NCI-H2029 treated with DMSO at 0.1 percent for 48 hours (cell line): ENCODE results near the gene SPCS3.
"Not testable (repeated sequence)": the region's sequence is repeated elsewhere in the genome, so short reads cannot be mapped to it uniquely, and the experiment has no call there.

Source experiments
- DNase-seq: peaks from one replicate; lab custom pipeline; 2025; lab: John Stamatoyannopoulos, UW

Gene SPCS3

DNA sequence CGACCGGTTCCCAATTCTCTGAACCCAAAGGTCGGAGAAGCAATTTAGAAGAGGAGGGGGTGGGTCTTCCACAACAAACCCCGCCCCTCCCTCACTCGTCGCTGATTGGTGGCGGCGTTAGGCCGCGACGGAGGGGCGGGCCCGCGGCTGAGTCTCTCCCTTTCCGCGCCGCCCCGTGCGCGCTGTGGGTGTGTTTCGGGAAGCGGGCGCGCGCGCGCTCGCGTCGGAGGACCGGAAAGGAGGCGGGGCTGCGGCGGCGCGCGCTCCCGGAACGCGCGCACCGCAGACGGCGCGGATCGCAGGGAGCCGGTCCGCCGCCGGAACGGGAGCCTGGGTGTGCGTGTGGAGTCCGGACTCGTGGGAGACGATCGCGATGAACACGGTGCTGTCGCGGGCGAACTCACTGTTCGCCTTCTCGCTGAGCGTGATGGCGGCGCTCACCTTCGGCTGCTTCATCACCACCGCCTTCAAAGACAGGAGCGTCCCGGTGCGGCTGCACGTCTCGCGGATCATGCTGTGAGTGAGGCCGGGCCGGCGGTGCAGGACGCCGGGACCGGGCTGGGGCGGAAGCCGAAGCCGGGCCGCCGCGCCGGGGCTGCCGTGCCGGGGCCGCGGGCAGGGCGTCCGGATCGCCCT lies at the start of gene SPCS3:
Gene SPCS3 (plus strand): TSS at position 263 of the 636 bp plus-strand sequence. CDS start 111 bp downstream, at position 374.
- peak; percentile 55 for DNase-seq

DNA sequence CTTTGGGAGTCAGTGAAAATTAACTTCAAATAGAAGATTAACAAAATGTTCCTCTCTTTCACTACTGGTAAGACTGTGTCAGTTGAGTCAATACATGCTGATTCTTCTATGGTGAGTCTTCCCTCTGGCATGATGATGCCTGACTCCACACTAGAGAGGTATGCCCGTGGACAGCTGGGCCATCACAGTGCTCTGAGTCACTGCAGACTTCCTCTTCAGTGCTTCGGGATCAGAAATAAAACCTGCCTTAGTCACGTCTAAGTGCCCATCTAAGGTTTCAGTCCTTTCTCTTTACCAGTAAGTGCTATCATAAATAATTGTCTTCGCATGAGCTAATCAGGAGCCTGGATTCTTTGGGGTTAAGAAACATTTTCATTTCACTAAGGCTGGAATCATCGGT lies 49.1 kb upstream of the SPCS3 start:
- no peak for DNase-seq

DNA sequence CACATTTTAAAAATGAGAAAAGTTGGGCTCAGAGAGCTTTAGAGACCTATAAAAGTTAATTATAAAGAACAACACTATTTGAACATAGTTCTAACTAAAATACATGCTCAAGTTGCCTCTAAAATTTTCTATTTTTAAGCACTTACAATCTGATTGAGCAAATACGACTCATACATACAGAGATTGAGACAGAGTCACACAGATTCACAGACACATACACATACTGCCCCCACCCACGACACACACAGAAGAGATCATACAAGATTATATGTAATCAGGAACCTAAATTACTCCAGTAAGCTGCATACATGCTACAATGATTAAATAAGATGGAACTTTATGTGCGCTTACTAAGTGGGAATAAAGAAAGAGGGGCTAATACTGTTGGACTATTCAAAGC lies 48.0 kb upstream of the SPCS3 start:
- DNase-seq: no peak

DNA sequence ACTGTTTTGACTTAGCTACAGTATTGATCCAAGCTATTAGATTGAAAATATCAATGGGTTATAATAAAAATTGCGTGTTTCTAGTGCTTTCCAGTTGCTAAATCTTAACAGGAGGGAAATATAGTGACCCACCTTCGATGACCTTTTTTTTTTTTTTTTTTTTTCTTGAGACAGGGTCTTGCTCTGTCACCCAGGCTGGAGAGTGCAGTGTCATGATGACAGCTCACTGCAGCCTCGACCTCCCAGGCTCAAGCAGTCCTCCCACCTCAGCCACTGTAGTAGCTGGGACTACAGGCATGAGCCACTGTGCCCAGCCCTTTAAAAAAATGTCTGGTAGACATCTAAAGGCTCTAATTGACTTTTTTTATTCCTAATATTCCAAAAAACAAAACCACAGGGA lies 47.0 kb upstream of the SPCS3 start:
- DNase-seq: no peak

DNA sequence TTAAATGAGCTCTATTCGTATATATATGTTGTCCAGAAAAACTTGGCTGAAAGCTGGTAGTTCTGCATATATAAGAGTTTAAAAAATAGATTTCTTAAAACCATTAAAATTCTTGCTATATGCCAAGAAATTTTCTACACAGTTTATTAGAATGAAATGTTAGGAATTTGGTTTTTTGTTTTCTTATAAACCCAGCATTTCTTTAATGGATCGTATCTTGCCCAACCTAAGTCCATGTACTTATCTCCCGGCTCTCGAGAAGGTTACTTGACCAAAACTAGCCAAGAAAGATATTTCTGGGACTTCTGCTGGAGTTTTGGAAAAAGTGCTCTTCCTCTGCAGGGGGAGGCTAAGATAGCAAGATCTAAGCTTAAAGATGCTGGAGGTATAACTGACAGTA lies 46.0 kb upstream of the SPCS3 start:
- no peak for DNase-seq

DNA sequence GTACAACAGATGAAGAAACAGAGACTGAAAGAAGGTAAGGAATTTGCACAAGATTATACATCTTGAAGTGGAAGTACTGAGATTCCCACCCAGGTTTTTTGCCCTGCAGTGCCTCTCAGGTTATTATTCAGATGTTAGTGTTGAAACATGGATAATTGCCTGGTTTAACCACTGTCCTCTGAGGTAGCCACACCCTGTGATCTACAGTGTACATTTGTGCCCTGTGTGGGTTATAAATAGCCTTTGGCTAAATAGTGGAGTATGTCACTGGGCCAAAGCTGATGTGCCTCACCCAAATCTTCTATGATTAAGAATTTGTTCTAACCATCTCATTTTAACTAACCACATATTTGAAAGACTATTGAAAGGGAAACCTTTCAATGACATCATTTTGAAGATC lies 45.3 kb upstream of the SPCS3 start:
- DNase-seq: no peak

DNA sequence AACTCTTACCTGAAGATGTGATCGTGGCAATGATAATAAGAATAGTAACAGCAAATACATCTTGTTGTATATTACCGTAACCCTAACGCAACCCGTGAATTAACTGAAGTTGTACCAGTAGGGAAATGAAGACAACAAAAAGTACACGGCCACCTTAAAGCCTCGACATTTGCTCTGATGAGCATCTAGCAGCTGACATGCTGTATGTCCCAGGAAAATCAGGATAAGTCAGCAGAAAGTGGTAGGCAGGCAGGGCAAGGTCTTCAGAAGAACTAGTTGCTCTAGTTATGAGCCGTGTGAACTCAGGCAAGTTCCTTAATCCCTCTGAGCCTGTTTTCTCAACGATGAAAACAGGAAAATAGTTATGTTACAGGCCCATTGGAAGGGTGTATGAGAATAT lies 43.1 kb upstream of the SPCS3 start:
- DNase-seq: no peak

DNA sequence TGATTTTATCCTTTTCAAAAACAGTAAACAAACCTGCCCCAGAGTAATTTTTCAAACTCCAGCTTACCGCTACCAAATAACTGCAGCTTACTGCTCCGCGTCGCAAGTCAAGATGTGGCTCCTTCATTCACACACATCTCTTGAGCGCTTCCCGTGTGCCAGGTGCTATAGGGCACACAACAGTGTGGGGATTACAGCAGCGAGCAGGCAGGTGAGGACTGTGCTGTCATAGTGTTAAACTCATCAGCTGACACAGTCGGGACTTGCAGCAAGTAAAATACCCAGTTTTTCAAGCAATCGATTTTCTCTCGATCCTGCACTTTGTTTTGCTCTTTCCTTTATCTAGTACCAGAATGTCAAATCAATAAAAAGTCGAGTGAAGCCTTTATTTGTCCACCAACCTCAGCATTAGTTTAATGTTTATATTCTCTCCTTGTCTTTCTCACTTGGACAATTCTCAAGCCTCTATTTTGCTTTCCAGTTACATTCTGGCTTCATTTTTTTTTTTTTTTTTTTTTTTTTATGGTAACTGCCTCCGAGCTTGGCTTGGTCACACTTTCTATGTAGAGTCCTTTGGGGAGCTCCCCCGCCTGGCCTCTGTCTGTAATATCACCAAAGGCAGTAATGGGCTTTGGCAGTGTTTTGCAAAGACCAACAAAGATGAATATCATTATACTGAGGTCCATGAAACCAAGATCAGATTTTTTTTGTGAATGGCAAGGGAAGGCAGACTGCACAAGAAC lies 42.4 kb upstream of the SPCS3 start:
- DNase-seq: peak; percentile 15

DNA sequence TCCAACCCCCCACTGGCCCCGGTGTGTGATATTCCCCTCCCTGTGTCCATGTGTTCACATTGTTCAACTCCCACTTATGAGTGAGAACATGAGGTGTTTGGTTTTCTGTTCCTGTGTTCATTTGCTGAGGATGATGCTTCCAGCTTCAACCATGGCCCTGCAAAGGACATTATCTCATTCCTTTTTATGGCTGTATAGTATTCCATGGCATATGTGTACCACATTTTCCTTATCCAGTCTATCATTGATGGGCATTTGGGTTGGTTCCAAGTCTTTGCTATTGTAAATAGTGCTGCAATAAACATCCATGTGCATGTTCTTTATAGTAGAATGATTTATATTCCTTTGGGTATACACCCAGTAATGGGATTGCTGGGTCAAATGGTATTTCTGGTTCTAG lies 40.2 kb upstream of the SPCS3 start:
- DNase-seq: not testable (repeated sequence)

DNA sequence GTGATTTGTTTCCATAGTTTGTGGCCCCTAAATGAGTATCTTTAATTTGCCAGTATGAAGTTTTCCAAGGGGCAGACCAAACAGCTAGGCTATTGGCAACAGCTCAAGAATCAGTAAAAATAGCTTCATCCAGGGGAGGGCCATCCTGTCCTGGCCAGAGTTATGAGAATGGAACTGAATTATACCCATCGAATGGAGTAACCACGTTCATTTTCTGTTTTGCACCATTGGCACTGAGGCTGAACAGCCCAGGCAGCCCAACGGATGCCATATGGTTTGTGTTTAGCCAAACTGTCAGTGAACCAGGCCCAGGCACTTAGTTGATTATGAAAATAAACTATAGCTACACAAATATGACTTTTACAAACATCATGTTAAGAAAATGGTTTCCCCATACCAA lies 33.0 kb upstream of the SPCS3 start:
- no peak for DNase-seq

DNA sequence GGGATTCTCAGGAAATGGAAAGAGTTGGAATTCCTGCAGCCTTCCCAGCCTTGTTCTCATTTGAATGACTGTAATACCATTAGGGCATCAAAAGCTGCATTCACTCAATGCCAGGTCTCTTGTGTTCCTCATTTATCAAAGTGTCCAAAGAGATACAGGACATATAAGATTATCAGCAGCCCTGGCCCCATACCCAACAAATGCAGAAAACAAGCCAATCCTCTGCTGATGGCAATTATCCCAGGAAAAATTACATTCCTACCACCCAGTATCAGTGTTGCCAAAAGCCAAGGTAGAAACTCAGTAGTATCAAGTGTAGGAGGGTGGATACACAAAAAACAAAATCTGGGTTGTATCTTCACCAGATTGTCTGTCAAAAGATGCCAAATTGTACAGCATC lies 32.2 kb upstream of the SPCS3 start:
- no peak for DNase-seq

DNA sequence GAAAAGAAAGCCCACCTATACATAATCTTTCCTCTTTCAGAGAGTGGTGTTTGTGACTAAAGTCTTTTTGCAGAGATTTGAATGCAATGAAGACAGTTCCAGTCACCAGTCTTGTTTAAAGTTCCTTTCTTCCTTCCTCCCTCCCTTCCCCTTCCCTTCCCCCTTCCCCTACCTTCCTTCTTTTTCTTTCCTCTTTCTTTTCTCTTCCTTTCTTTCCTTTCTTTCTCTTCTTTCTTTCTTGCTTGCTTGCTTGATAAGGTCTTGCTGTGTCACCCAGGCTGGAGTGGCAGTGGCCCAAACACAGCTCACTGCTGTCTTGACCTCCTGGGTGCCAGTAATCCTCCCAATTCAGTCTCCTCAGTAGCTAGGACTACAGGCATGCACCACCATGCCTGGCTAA lies 31.7 kb upstream of the SPCS3 start:
- no peak for DNase-seq

DNA sequence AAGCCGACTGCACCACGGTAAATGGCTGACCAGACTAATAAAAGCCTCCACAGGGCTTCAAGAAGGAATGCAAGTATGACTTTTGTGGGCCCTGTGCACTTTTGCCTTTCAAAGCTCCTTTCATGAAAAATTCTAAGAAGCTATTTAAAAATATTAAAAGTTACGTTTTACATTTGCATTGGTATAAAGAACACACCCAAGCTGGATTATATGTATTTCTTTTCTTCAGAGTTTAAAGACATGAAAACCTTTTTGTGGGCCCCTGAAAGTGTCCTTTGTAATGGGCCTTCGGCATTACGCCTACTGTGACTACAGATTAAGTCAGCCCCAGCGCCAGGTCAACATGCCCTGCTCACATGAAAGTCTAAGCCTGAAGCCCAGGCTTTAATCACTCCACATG lies 30.2 kb upstream of the SPCS3 start:
- DNase-seq: no peak

DNA sequence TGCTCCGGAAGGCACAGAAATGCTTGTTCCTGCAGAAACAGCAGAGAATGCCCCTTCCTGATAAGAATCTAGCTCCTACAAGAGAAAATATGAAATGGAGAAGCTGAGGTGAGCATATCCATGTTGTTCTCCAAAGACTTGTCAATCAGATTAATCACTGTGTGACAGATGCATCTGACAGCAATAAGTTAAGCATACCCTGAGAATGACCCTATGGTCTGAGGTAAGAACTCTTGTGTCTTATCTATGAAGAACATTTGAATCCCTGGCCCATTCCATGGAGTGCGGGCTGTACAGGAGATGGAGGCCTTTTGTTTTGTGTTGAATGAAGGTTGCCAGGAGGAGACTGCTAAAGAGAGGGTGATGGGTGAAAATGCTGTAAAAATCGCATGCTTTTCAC lies 29.2 kb upstream of the SPCS3 start:
- DNase-seq: no peak

DNA sequence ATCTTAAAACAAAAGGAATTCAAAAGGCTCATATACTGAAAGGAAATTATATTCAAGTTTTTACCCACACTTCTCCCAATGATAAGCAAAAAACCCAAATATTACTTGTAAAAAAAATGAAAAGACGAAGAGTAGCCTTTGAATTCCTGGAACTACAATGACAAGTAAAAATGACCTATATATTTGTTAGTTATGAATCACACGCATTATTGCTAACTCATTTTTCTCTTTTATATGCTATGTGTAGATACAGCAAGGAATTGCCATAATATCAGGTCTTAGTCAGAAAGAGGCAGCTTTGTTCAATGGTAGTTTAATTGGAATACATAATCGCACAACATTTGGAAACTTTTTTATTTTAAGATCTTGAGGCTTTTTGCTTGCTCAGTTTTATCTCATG lies 28.0 kb upstream of the SPCS3 start:
- no peak for DNase-seq

DNA sequence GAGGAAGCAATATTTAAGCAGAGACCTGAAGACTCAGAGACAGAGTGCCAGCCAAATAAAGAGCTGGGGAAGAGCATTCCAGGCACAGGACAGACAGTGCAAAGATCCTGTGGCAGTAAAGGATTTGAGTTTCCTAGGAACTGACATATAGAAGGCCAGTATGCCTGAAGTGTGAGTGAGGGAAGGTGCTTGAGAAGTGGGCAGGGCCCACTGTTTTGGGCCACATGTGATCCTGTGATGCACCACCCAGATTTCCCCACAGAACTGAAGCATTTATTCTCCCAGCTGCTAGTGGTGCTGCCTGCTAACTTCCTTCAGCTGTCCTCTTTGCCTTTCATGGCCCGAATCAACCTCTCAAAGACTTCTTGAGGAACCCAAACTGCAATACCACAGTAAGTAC lies 26.8 kb upstream of the SPCS3 start:
- DNase-seq: no peak

DNA sequence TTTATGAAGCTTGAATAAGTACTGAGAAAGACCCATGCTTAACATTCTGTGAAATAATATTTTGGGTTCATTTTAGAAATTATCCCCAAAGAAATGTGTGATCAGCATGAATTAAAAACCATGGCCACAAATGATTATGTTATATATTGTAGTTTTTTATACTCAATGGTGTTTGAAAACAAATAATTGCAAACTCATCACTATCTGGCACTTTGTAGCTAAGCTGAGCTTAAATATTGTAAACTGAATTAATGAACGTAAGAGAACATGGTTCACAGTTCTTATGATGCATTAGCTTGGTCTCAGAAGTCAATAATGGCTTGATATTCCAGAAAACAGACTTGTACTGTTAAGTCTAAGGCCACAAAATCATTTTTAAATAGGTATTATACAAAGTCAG lies 26.1 kb upstream of the SPCS3 start:
- no peak for DNase-seq

DNA sequence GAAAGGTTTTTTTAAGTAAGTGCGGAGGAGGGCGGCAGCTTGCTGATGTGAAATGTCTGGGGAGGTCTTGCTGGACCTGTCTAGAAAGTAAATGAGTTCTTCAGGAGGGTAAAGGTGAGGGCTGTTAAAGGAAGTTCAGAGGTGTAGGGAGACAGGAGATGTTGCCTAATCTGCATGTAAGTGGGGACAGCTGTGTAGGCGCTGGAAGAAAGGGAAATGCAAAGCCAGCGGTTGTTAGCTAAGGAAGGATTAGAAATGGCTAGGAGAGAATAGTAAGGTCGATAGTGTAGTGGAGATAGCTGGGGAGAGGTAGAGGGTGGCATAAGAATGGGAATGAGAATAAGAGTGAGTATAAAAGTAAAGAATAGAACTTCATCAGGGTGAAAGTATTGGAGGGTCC lies 23.9 kb upstream of the SPCS3 start:
- not testable (repeated sequence) for DNase-seq

DNA sequence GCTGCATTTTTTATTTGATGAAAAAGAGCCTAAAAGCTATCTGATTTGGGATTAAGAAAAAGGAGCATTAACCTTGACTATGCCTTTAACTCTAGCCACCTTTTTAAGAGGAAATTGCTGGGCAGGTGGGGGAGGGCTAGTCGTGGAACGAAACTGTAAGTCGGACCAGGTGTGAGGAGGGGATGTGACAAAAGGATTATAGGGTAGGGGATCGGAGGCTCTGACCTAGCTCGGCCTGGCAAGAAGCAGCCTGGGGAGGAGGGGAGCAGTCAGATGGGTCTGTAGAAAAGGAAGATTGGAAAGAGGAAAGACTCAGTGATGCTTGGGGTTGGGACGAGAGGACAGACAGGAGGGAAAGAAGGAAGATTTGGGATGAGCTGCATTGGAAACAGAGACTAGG lies 21.1 kb upstream of the SPCS3 start:
- DNase-seq: no peak

DNA sequence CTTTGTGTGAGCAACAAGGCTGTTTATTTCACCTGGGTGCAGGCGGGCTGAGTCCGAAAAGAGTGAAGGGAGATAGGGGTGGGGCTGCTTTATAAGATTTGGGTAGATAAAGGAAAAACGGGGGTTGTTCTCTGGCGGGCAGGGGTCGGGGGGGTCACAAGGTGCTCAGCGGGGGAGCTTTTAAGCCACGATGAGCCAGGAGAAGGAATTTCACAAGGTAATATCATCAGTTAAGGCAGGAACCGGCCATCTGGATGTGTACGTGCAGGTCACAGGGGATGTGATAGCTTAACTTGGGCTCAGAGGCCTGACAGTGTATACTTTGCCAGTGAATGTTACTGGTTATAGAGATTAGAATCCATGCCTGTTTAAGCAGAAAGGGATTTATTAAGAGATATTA lies 19.7 kb upstream of the SPCS3 start:
- no peak for DNase-seq

DNA sequence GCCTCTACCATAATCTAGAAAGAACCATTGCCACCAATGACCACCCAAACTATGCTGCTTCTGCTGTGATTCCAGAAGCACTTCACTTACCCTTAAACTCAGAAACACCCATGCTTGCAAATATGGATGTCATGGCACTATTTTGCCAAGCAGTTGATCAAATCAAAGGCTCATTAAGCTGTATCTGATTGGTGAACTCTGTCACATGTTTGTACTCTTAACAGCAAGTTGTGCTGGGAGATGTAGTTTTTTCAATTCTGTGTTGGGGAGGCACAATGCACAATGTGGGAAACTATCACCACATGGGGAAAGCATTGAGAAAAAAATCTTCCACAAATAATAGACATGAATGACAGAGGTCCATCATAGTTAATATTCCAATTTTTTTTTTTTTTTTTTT lies 19.2 kb upstream of the SPCS3 start:
- DNase-seq: no peak

DNA sequence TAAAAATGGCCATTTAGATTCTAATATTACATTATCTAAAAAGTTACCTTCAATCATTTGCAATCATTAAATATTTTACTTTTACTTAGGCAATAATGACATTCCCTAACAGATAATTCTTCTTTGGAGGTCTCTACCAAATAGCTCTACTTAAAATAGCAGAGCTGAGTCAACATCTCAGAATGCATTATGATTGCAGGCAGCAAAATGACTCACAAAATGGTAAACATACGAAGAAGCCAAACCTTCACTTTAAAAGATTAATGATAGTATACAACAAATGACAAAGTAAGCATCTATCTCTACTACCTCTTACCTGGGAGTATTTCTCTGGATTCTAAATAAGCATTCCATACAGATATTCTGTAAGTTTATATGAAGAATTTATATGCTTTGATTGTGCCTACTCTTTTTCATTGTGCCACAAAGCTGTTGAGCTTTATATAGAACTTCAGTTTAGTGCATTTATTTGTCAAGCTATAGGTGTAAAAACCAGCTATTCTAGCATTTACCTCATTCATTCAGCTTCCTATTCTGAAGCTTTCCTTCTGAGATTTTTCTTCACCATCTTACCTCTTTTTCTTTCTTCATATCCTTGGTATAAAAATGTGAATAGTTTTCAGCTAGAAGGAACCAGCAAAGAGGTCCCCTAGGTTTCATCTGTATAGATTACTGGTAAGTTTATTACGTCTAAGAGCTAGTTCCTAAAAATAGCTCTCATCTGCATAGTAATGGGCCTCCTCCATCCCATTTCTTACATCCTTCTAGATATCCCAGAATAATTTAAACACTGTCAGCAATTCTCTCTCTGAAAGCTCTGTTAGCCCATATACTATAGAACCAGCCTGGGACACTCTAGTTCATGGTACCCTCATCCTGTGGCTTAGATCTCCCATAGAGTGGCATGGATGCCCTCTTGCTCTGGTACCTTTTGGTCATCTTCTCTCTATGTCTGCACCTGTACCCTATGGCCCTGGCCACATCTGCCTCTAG lies 17.2 kb upstream of the SPCS3 start:
- DNase-seq: no peak

DNA sequence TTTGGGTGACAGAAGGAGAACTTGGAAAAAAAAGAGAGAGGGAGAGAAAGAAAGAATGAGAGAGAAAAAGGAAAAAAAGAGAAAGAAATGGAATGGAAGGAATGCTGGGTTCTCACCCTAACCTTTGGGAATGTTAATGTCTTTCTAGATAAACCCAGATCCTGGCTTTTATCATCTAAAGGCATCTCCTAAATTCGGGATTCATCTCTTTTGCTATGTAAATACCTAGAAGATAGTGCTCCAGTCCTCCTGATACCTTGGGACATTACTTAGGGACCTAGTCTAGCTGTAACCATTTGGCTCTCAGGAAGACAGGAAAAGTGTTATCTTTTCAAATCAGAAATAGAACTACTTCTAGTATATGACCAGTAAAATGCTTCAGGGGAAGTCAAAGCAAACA lies 15.8 kb upstream of the SPCS3 start:
- no peak for DNase-seq
